ENCODE results near the gene CYTH3.
"Not testable (repeated sequence)": the region's sequence is repeated elsewhere in the genome, so short reads cannot be mapped to it uniquely, and the experiment has no call there.

CYTH3 gene

DNA sequence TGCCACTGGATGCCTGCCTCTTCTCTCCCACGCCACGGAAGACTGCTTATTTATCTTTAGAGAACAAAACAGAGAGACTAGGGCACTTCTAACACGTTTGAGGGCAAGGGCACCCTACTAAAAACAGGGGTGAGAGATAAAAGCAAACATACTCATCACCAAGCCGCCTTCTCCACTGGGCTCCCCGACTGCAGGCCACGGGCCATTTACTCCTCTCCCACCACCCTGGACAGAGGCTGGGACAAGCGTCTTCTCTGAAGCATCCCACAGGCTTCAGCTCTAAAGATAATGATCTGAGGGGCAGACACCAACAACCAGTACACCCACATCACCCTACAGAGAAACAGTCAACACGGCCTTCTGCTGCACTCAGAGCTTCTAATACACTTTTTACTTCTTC lies 78.7 kb downstream of the CYTH3 start:
- H3K27me3 ChIP-seq (ENCODE audit: low read length) = no peaks in the 10 kb centered on the region
- H3K79me2 ChIP-seq (ENCODE audit: insufficient read depth, low read length) = no peaks in the 10 kb centered on the region

DNA sequence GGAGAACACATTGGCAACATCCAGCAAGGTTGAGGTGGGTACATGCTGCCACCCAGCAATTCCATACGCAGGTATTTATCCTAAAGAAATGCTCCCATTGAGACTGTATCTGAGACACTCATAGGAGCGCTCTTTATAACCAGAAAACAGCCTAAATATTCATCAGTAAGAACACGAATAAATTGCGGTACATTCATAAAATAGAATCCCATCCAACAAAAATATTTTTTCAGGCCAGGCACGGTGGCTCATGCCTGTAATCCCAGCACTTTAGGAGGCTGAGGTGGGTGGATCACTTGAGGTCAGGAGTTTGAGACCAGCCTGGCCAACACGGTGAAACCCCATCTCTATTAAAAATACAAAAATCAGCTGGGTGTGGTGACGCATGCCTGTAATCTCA lies 81.9 kb downstream of the CYTH3 start:
- not testable (repeated sequence) for H3K4me3 ChIP-seq (ENCODE audit: insufficient read depth, low read length, poor library complexity, severe bottlenecking); H3K9me3 ChIP-seq (ENCODE audit: insufficient read depth, low read length); H3K27ac ChIP-seq (ENCODE audit: low read depth, low read length); H3K36me3 ChIP-seq (ENCODE audit: low read length); H3K9ac ChIP-seq (ENCODE audit: low read length); H2AFZ ChIP-seq (ENCODE audit: low read depth, low read length, severe bottlenecking); H3K9me2 ChIP-seq (replicated peaks; ENCODE audit: insufficient read depth, low read length); H4K20me1 ChIP-seq (ENCODE audit: low read depth, low read length); H3K79me2 ChIP-seq (ENCODE audit: insufficient read depth, low read length); H3K27me3 ChIP-seq (ENCODE audit: low read length); H3F3A ChIP-seq (ENCODE audit: insufficient read depth); H3K4me2 ChIP-seq (ENCODE audit: low read depth, low read length, poor library complexity, severe bottlenecking)

More for the DNA sequence above, 78.7 kb downstream of the CYTH3 start:
- no peaks in the 10 kb centered on the region for H4K20me1 ChIP-seq (ENCODE audit: low read depth, low read length)
- H3K4me3 ChIP-seq (ENCODE audit: insufficient read depth, low read length, poor library complexity, severe bottlenecking) = no peak overlapping the region
- H3K9me2 ChIP-seq (replicated peaks; ENCODE audit: insufficient read depth, low read length) = no peaks in the 10 kb centered on the region
- no peaks in the 10 kb centered on the region for H3F3A ChIP-seq (ENCODE audit: insufficient read depth)
- H3K27ac ChIP-seq (ENCODE audit: low read depth, low read length) = no peak overlapping the region
- no peak overlapping the region for H2AFZ ChIP-seq (ENCODE audit: low read depth, low read length, severe bottlenecking)
- TF ChIP-seq, protein P1, sequence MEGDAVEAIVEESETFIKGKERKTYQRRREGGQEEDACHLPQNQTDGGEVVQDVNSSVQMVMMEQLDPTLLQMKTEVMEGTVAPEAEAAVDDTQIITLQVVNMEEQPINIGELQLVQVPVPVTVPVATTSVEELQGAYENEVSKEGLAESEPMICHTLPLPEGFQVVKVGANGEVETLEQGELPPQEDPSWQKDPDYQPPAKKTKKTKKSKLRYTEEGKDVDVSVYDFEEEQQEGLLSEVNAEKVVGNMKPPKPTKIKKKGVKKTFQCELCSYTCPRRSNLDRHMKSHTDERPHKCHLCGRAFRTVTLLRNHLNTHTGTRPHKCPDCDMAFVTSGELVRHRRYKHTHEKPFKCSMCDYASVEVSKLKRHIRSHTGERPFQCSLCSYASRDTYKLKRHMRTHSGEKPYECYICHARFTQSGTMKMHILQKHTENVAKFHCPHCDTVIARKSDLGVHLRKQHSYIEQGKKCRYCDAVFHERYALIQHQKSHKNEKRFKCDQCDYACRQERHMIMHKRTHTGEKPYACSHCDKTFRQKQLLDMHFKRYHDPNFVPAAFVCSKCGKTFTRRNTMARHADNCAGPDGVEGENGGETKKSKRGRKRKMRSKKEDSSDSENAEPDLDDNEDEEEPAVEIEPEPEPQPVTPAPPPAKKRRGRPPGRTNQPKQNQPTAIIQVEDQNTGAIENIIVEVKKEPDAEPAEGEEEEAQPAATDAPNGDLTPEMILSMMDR (IDR thresholded peaks at IDR 0.05; ENCODE audit: insufficient read depth, low read length, poor library complexity, severe bottlenecking) = no peak
- TF ChIP-seq EZH2phosphoT487 (conservative IDR thresholded peaks at IDR 0.05; ENCODE audit: low read length) = no peak
- no peak overlapping the region for H3K4me2 ChIP-seq (ENCODE audit: low read depth, low read length, poor library complexity, severe bottlenecking)
- no peak overlapping the region for H3K9ac ChIP-seq (ENCODE audit: low read length)
- H3K9me3 ChIP-seq (ENCODE audit: insufficient read depth, low read length) = no peaks in the 10 kb centered on the region
- no peaks in the 10 kb centered on the region for H3K36me3 ChIP-seq (ENCODE audit: low read length)

DNA sequence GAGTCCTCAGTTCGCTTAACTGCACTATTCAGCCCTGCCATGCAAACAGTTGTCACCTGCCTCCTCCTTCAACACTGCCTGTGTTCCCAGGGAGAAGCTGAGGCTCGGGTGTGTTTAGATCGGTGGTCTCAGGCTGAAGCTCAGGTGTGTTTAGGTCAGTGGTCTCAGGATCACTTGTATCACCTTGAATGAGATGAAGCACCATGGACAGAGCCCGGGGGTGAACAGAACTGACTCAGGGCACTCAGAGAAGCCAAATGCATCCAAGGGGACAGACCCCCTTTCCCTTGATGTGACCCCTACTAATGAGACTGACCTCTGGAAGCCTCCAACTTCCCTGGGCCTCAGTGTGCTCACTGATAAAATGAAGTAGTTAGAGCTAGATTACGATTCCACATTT lies 84.0 kb downstream of the CYTH3 start:
- Histone ChIP-seq H3K4me2 (ENCODE audit: low read depth, low read length, poor library complexity, severe bottlenecking) (no peak overlapping the region), H3K27me3 (ENCODE audit: low read length) (no peaks in the 10 kb centered on the region), H3K9me3 (ENCODE audit: insufficient read depth, low read length) (no peaks in the 10 kb centered on the region), H3K4me3 (ENCODE audit: insufficient read depth, low read length, poor library complexity, severe bottlenecking) (no peak overlapping the region), H3K27ac (ENCODE audit: low read depth, low read length) (no peak overlapping the region), H3K36me3 (ENCODE audit: low read length) (no peaks in the 10 kb centered on the region), H4K20me1 (ENCODE audit: low read depth, low read length) (no peaks in the 10 kb centered on the region), H3K79me2 (ENCODE audit: insufficient read depth, low read length) (no peaks in the 10 kb centered on the region), H3F3A (ENCODE audit: insufficient read depth) (no peaks in the 10 kb centered on the region), H3K9me2 (replicated peaks; ENCODE audit: insufficient read depth, low read length) (no peaks in the 10 kb centered on the region), H3K9ac (ENCODE audit: low read length) (no peak overlapping the region), H2AFZ (ENCODE audit: low read depth, low read length, severe bottlenecking) (no peak overlapping the region)
- TF ChIP-seq, protein P1 (IDR thresholded peaks at IDR 0.05; ENCODE audit: insufficient read depth, low read length, poor library complexity, severe bottlenecking) = no peak
- no peak for TF ChIP-seq EZH2phosphoT487 (conservative IDR thresholded peaks at IDR 0.05; ENCODE audit: low read length)

DNA sequence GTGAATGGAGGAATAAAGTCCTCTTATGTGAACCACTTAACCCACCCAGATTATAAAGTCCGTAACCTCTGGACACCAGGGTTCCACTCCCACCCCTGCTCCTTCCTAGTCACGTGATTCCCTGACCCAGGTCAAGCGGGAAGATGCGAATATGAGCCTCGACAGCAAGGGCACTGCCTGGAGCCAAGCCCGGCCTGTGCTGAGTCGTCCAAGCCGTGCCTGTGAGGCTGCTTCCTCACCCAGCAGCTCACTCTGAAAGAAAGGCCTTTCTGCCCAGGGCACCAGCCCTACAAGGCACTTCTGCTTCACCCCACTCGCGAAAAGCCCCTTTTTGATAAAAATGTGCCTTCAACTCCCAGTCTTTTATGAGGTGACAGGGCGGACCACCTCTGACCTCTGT lies 85.8 kb downstream of the CYTH3 start:
- Histone ChIP-seq H4K20me1 (ENCODE audit: low read depth, low read length) (no peaks in the 10 kb centered on the region), H3K9ac (ENCODE audit: low read length) (no peak overlapping the region), H3K27ac (ENCODE audit: low read depth, low read length) (no peak overlapping the region), H3K4me3 (ENCODE audit: insufficient read depth, low read length, poor library complexity, severe bottlenecking) (no peak overlapping the region), H3K4me2 (ENCODE audit: low read depth, low read length, poor library complexity, severe bottlenecking) (no peak overlapping the region), H3K27me3 (ENCODE audit: low read length) (no peaks in the 10 kb centered on the region), H3K9me2 (replicated peaks; ENCODE audit: insufficient read depth, low read length) (no peaks in the 10 kb centered on the region), H2AFZ (ENCODE audit: low read depth, low read length, severe bottlenecking) (no peak overlapping the region), H3K36me3 (ENCODE audit: low read length) (no peaks in the 10 kb centered on the region), H3K9me3 (ENCODE audit: insufficient read depth, low read length) (no peaks in the 10 kb centered on the region), H3K79me2 (ENCODE audit: insufficient read depth, low read length) (no peaks in the 10 kb centered on the region), H3F3A (ENCODE audit: insufficient read depth) (no peaks in the 10 kb centered on the region)
- no peak for TF ChIP-seq EZH2phosphoT487 (conservative IDR thresholded peaks at IDR 0.05; ENCODE audit: low read length)
- TF ChIP-seq, protein P1 (IDR thresholded peaks at IDR 0.05; ENCODE audit: insufficient read depth, low read length, poor library complexity, severe bottlenecking) = no peak

All from SU-DHL-6 (cell line).